Measurements from ENCODE around the gene SCG5.

Gene SCG5

DNA sequence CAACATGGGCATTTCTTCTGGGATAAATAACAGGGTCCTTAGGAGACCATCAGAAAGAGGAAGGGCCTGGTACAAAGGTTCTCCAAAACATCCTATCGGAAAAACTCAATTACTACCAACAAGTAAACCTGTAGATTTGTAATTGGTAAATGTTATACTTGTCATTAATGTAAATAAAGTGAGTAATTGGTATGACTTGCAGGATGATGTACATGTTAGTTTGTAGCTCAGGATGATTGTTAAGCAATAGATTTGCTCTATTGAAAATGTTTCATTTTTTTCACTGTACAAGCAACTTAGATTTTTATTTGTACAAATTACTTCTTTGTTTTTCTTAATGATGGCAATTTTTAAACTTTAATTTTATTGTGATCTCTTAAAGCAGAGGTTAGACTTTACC lies 3.8 kb upstream of the SCG5 start:
- no peak for DNase-seq (ENCODE audit: low read depth)
- no peak overlapping the region for H3K4me3 ChIP-seq (ENCODE audit: control insufficient read depth, low read depth, low read length)
- TF ChIP-seq, protein P1, sequence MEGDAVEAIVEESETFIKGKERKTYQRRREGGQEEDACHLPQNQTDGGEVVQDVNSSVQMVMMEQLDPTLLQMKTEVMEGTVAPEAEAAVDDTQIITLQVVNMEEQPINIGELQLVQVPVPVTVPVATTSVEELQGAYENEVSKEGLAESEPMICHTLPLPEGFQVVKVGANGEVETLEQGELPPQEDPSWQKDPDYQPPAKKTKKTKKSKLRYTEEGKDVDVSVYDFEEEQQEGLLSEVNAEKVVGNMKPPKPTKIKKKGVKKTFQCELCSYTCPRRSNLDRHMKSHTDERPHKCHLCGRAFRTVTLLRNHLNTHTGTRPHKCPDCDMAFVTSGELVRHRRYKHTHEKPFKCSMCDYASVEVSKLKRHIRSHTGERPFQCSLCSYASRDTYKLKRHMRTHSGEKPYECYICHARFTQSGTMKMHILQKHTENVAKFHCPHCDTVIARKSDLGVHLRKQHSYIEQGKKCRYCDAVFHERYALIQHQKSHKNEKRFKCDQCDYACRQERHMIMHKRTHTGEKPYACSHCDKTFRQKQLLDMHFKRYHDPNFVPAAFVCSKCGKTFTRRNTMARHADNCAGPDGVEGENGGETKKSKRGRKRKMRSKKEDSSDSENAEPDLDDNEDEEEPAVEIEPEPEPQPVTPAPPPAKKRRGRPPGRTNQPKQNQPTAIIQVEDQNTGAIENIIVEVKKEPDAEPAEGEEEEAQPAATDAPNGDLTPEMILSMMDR (conservative IDR thresholded peaks at IDR 0.05; ENCODE audit: control insufficient read depth, insufficient read depth, low read depth, low read length) = no peak

DNA sequence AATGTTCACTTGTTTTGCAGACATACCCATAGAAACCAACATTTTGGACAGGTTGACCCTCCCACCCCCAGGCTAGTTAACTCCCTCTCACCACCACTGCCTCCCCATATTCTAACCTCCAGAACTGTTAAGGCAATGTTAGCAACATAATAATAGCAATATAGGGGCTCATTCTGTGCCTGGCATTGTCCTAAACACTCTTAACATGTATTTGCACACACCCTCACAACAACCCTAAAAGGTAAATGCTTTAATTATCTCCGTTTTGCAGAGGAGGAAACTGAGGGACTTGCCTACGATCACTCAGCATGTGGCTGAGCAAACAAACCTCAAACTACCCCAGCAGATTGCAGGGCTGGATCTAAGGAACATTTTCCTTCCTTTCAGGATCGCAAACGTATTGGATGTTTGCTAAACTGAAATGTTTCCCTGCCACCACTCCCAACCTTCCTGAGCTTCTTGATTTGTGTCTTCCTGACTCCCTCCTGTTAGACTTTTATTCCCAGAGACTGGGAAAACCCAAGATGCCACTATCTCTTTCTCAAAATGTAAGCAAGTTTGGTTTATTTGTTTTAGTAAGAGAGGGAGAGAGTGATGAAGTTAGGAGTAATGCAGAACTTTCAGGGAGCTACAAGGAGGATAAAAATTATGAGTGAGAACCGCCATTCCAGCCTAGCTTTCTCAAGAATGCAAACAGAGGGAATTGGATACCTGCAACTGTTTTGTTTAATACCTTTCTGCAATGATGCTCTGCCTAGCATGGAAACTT lies 1.3 kb downstream of the SCG5 start:
- no peak overlapping the region for H3K4me3 ChIP-seq (ENCODE audit: control insufficient read depth, low read depth, low read length)
- TF ChIP-seq, protein P1 (conservative IDR thresholded peaks at IDR 0.05; ENCODE audit: control insufficient read depth, insufficient read depth, low read depth, low read length) = no peak
- no peak for DNase-seq (ENCODE audit: low read depth)

DNA sequence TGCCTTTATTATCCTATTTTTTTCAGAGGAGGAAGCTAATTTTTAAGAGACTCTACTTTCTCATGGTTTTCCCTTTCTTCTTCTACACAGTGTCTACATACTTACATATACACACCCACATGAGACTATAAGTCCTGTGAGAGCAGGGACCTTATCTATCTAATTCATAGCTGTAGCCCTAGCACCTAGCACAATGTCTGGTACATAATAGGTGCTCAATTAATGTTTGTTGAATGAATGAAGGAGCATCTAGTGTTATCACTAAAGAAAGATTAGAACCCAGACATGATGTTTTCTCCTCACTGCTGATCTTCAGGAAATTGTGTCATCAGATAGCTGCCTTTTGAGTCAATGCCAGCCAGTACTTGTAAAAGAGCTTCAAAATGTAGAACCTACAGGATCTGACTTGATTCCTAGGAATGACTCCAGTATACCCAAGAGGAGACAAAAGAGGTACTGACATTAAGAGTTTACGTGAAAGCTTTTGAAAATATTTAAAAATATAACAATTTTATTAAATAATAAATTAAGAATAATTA lies 2.5 kb downstream of the SCG5 start:
- TF ChIP-seq, protein P1 (conservative IDR thresholded peaks at IDR 0.05; ENCODE audit: control insufficient read depth, insufficient read depth, low read depth, low read length) = no peak
- no peak for DNase-seq (ENCODE audit: low read depth)
- H3K4me3 ChIP-seq (ENCODE audit: control insufficient read depth, low read depth, low read length) = no peak overlapping the region

DNA sequence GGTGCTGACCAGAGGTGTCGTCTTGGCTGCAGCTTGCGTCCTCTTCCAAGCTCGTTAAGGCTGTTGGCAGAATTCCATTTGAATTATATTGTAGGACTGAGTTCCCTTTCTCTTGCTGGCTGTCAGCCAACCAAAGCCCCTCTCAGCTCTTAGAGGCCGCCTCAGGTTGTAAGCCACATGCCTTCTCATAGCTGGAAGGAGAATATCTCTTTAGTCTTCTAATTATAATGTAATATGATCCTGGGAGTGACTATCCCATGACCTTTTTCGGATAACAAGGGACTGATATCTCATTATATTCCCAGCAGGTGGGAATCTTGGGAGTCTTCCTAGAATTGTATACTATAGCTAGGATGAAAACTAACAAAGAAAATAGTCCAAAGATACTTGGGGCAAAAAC lies 4.8 kb downstream of the SCG5 start:
- no peak for DNase-seq (ENCODE audit: low read depth)
- H3K4me3 ChIP-seq (ENCODE audit: control insufficient read depth, low read depth, low read length) = no peak overlapping the region
- TF ChIP-seq, protein P1 (conservative IDR thresholded peaks at IDR 0.05; ENCODE audit: control insufficient read depth, insufficient read depth, low read depth, low read length) = no peak

DNA sequence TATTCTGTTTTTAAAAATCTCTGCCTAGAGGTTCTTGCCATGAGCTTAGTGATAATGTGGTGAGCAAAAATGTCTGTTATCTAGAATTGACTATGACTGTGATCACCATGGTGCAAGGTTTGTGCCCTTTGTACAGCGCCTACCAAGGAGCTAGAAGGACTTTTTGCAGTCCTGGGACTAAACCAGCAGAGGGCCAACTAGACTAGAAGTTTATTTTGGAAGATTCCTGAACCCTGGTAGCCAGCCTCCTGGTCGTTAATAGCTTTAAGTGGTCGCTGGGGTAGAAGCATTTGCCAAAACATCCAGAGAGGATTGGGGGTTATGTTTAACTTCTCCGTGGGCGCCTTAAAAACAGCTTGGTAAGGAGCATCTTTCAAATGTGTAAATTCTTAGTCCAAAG lies 7.8 kb downstream of the SCG5 start:
- no peak overlapping the region for H3K4me3 ChIP-seq (ENCODE audit: control insufficient read depth, low read depth, low read length)
- DNase-seq (ENCODE audit: low read depth) = peak; percentile 47
- TF ChIP-seq, protein P1 (conservative IDR thresholded peaks at IDR 0.05; ENCODE audit: control insufficient read depth, insufficient read depth, low read depth, low read length) = peak; percentile 46

DNA sequence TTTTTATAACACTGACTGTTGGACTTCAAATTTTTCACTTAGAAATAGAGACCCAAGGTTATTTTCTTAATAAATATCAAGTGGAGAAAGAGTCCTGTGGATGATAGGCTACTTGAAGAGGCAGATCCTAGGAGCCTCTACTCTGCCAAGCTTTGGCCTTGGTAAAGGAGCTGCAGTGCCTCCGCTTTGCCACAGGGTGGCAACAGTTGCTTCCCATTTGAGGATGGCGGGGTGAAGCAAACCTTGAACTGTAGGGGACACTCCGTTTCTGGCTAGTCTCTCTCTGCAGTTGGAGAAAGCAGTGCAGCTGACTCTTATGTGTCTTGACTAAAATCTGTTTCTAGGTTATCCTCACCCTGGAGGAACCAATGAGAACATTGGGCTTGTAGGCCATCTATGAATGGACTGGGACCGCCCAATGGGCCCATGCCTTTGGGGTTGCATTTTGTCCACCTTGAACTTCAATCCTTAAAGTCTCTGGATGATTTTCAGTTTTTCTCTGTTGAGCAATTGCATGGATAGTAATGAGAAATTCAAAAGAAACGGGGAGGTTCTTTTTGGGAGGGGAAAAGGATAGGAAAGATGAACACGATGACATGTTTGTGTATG lies 9.8 kb downstream of the SCG5 start:
- no peak overlapping the region for H3K4me3 ChIP-seq (ENCODE audit: control insufficient read depth, low read depth, low read length)
- DNase-seq (ENCODE audit: low read depth) = peak; percentile 73
- TF ChIP-seq, protein P1 (conservative IDR thresholded peaks at IDR 0.05; ENCODE audit: control insufficient read depth, insufficient read depth, low read depth, low read length) = peak; percentile 95

Data from fibroblast of mammary gland (primary cell).